ENCODE results near the gene PER3.

The PER3 gene

DNA sequence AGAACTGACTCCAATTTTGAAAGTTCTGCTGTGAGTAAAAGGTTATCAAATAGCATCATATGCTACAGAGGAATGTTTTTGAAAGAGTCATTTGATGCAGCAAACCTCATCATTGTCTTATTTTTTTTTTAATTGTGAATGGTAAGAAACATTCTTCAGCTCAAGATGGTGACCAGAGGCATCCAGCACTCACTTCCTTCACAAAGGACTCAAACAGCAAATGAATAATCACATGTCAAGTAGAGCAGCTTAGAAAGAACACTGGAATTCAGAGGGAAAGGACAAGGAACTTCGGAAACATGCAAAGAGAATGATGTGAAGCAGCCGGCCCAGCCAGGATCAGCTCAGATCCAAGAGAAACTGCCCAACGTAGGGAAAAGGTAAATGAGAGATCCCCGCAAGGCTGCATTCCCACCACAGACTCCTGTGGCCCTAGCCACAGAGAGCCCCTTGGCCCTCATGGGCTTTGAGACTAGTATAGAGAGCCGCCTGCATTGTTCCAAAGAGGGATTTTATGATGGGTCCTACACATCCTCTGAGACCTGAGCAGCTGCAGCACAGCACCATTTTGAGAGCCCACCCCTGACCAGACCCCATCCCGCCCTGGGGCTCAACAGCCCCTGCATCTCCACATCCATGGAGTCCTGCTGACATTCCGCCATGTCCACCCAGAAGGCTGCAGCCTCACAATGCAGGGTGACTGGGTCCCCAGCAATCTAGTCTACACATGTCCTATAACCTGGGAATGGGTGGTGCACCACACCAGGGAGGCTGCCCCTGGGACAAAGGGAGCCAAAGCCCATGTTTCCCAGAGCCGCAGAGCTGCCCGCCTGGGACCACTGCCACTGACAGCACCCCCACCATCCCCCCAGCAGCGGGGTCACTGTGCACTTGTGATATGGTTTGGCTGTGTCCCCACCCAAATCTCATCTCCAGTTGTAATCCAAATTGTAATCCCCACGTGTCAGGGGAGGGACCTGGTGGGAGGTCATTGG, 90.0 kb downstream of the PER3 start:
- DNase-seq (ENCODE audit: low spot score) = no peak

DNA sequence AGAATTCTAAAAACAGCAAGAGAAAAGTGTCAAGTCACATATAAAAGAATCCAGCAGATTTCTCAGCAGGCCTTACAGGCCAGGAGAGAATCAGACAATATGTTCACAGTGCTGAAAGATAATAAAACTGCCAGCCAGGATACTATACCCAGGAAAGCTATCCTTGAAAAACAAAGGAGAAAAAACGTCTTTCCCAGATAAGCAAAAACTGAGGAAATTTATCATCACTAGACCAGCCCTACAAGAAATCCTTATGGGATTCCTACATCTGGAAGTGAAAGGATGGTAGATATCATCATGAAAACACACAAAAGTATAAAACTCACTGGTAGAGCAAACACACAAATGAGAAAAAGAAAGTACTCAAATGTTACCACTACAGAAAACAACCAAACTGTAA, 93.9 kb downstream of the PER3 start:
- no peak for DNase-seq (ENCODE audit: low spot score)

DNA sequence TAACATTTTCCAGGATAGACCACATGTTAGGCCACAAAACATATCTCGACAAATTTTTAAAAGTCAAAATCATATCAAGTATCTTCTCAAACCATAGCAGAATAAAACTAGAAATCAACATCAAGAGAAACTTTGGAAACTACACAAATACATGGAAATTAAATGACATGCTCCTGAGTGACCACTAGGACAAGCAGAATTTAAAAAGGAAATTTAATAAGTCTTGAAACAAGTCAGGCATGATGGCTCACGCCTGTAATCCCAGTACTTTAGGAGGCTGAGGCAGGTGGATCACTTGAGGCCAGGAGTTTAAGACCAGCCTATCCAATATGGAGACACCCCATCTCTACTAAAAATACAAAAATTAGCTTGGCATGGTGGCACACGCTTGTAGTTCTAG, 95.1 kb downstream of the PER3 start:
- no peak for DNase-seq (ENCODE audit: low spot score)

DNA sequence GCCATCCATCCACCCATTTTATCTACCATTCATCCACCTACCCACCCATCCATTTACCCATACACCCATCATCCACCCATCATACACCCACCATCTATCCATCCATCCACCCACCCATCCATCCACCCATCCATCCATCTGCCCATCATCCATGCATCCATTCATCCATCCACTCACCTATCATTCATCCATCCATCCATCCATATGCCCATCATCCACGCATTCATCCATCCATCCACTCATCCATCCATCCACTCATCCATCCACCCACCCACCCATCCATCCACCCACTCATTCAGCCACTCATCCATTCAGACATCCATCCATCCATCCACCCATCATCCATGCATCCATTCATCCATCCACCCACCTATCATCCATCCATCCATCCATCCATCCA, 100.7 kb downstream of the PER3 start:
- no peak for DNase-seq (ENCODE audit: low spot score)

DNA sequence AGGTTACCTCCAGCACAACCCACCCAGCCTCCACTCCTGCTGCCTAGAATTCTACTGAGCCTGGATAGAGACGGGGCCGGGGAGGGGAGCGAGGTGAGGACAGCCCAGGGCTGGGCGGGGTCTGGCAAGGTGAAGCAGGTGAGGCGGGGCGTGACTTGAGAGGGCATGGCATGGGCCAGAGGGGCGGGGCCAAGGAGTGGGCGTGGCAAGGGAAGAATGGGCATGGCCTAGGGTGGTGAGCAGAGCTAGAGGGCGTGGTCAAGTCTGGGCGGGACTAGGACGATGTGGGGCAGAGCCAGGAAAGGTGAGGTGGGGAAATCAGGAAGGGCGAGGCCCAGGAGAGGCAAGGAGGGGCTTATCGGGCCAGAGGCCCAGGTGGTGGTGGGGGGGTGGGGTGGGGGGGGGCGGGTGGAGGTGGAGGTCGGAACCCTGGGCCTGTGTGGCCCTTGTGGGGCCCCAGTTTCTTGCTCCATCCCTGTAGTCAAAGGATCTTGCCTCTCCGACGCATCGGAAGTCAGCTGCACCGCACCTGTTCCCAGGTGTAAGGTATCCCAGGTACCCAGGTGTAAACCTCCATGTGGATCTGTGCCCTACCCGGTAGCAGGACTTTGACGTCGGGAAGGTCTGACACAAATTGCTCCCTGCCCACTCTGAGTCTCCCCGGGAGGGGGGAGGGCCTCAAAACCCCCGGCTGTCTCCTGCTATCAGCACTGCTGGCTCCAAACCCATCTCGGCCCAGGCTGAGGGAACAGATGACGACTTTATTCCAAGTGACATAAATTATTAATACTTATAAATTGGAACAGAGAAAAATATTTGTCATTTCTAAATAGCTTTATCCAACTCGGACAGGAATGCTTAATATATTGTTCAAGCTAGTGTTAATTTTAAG, 101.7 kb downstream of the PER3 start:
- no peak for DNase-seq (ENCODE audit: low spot score)

DNA sequence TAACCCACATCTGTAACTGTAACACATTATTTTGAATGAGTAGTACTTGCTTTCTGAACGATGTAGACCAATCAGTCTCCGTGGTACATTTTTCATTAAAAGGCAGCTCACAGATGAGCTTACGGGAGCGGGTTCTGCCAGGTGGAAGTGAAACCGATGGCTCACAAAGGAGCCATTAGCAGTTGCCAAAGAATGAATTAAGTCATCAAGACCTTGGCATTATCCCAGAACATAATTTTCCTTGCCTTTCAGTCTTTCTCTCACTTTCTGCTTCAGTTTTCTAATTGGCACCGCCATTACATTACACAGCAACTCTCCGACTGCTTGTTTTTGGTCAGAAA, 102.3 kb downstream of the PER3 start:
- DNase-seq (ENCODE audit: low spot score) = no peak

GRCh38 chr1:7888248-7889081, 104.4 kb downstream of the PER3 start:
- DNase-seq (ENCODE audit: low spot score) = no peak

GRCh38 chr1:7890853-7891252, 106.8 kb downstream of the PER3 start:
- no peak for DNase-seq (ENCODE audit: low spot score)

GRCh38 chr1:7891804-7892203, 107.7 kb downstream of the PER3 start:
- DNase-seq (ENCODE audit: low spot score) = no peak

DNA sequence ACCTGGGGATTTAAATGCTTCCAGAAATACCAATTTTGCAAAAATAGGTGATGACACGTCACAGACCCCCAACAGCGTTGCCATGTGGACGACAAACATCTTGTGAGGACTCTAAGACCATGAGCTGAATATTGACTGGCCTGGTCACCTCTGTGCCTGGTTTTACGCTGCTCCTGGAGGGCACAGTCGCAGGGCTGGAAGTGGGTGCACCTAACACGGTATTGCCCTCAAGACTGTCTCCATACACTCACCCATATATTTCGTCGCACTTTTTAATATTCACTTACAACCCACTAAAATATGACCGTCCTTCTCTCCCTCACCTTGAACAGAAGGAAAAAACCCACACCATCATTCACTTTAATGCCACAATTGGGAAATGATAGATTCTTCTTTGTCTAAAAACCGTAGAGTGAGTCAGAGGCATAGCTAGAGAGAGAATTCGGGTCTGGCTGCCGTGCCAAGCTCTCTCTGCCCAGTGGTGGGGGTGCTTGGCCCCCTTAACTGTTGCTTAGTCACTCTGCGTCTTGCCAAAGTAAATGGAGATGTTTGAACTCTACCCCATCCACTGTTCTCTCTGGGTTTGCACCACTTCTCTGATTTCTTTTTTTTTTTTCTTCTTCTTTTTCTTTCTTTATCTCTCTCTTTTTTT, 109.6 kb downstream of the PER3 start:
- no peak for DNase-seq (ENCODE audit: low spot score)
